H1 (cell line): ENCODE measurements around the gene CORIN. TPM values are rescaled to one million over a fixed set of nuclear protein-coding genes. Genes with fewer than 3 reads are reported as not detected.

ENCODE experiments used
- CTCF ChIA-PET: fragments of 300-600 bp; sonication (Branson Sonifier 250); formaldehyde crosslinking; loops from one replicate; lab custom pipeline; 2021; ENCODE audit not compliant: partially characterized antibody; lab: Charles Lee
- POLR2A ChIA-PET: fragments of 300-600 bp; sonication (Branson Sonifier 250); formaldehyde crosslinking; loops from one replicate; lab custom pipeline; 2021; ENCODE audit warnings: inconsistent platforms; ENCODE audit not compliant: partially characterized antibody; lab: Charles Lee
- DNase-seq, 2 experiments: peaks; one replicate each; pipeline versions ENCODE4 v3.0.0 to v3.0.0-alpha.2; 2010 to 2022; ENCODE audit warnings: low spot score in 2 of 2, low read depth in 1 of 2, mixed read lengths in 1 of 2
- FAIRE-seq: peaks from 2 replicates; lab custom pipeline; 2011; peaks lifted over from hg19 to GRCh38; lab: Jason Lieb, UNC
- H2AFZ ChIP-seq: 2 replicates; pipeline ENCODE4 v1.8.1; 2012; ENCODE audit warnings: low read length, inconsistent platforms
- H2AK5ac ChIP-seq: 2 replicates; pipeline ENCODE4 v1.6.1; 2013; ENCODE audit warnings: low read depth, low read length
- H2BK120ac ChIP-seq: replicated peaks from 2 replicates; pipeline ENCODE3; 2013; ENCODE audit warnings: low read depth, low read length, inconsistent platforms
- H2BK12ac ChIP-seq: 2 replicates; pipeline ENCODE4 v1.6.1; 2013; ENCODE audit warnings: low read depth, low read length
- H2BK15ac ChIP-seq: 2 replicates; pipeline ENCODE4 v1.6.1; 2013; ENCODE audit warnings: low read length
- H2BK20ac ChIP-seq: 2 replicates; pipeline ENCODE4 v1.6.1; 2013; ENCODE audit warnings: low read length
- H2BK5ac ChIP-seq: 2 replicates; pipeline ENCODE4 v1.6.1; 2013; ENCODE audit warnings: low read depth, low read length
- H3K14ac ChIP-seq: 2 replicates; pipeline ENCODE4 v1.6.1; 2013; ENCODE audit warnings: inconsistent platforms; ENCODE audit not compliant: insufficient read length
- H3K18ac ChIP-seq: 2 replicates; pipeline ENCODE4 v1.6.1; 2013; ENCODE audit warnings: low read length; ENCODE audit errors: extremely low read depth
- H3K23ac ChIP-seq: 2 replicates; pipeline ENCODE4 v1.6.1; 2013; ENCODE audit warnings: inconsistent platforms; ENCODE audit not compliant: insufficient read length
- H3K23me2 ChIP-seq: 2 replicates; pipeline ENCODE4 v1.6.1; 2013; ENCODE audit warnings: low read depth, low read length
- H3K27ac ChIP-seq: 2 replicates; pipeline ENCODE4 v1.6.1; 2011; ENCODE audit warnings: low read depth, low read length, inconsistent platforms
- H3K27me3 ChIP-seq, 4 experiments: replicated peaks in 1 of 4; 1 replicate in 1 of 4; 2 replicates in 3 of 4; pipeline versions ENCODE4 v1.6.1 to v1.8.1; 2011 to 2013; ENCODE audit warnings: low read length in 3 of 4, mild to moderate bottlenecking in 3 of 4, inconsistent platforms in 2 of 4, mixed read lengths in 2 of 4, moderate library complexity in 1 of 4; ENCODE audit not compliant: control insufficient read depth in 3 of 4, insufficient read depth in 3 of 4; ENCODE audit errors: extremely low read depth in 1 of 4
- H3K36me3 ChIP-seq, 4 experiments: 2 replicates each; pipeline versions ENCODE4 v1.6.1 to v1.8.1; 2011 to 2013; ENCODE audit warnings: mild to moderate bottlenecking in 4 of 4, low read length in 3 of 4, moderate library complexity in 2 of 4, control low read depth in 1 of 4, inconsistent platforms in 1 of 4; ENCODE audit not compliant: insufficient read depth in 4 of 4, control insufficient read depth in 2 of 4
- H3K4ac ChIP-seq: replicated peaks from 2 replicates; pipeline ENCODE3; 2013; ENCODE audit warnings: low read length, low read depth, mixed read lengths, inconsistent platforms; ENCODE audit not compliant: insufficient read length
- H3K4me1 ChIP-seq, 4 experiments: replicated peaks in 1 of 4; 1 replicate in 1 of 4; 2 replicates in 3 of 4; pipeline versions ENCODE4 v1.6.1 to v1.8.1; 2011 to 2013; ENCODE audit warnings: low read length in 3 of 4, inconsistent platforms in 2 of 4, mixed read lengths in 1 of 4; ENCODE audit not compliant: insufficient read depth in 4 of 4, control insufficient read depth in 3 of 4
- H3K4me2 ChIP-seq, 2 experiments: 2 replicates each; pipeline versions ENCODE4 v1.6.1 to v1.8.1; 2011 to 2013; ENCODE audit warnings: low read depth in 2 of 2, low read length in 2 of 2, control low read depth in 1 of 2, inconsistent platforms in 1 of 2, mild to moderate bottlenecking in 1 of 2; ENCODE audit not compliant: insufficient read depth in 1 of 2
- H3K4me3 ChIP-seq, 4 experiments: fragments of 200-600, 300-600 bp in 1 of 4; sonication (generic), shearing (Covaris generic), sonication (Bioruptor Twin) in 1 of 4; 2 replicates each; pipeline versions ENCODE4 v1.5.1 to v1.8.1; 2011 to 2016; ENCODE audit warnings: low read length in 4 of 4, low read depth in 3 of 4, control low read depth in 2 of 4, inconsistent platforms in 2 of 4, mild to moderate bottlenecking in 2 of 4, mixed read lengths in 1 of 4, moderate library complexity in 1 of 4; ENCODE audit not compliant: insufficient read depth in 2 of 4; ENCODE audit errors: extremely low read depth in 1 of 4
- H3K56ac ChIP-seq: replicated peaks from 2 replicates; pipeline ENCODE3; 2013; ENCODE audit warnings: low read depth, mild to moderate bottlenecking, mixed read lengths, low read length, inconsistent platforms; ENCODE audit not compliant: insufficient read length
- H3K79me1 ChIP-seq: 2 replicates; pipeline ENCODE4 v1.6.1; 2013; ENCODE audit warnings: low read depth, low read length, control low read depth
- H3K79me2 ChIP-seq, 2 experiments: 2 replicates each; pipeline versions ENCODE4 v1.6.1 to v1.8.1; 2012 to 2013; ENCODE audit warnings: low read length in 2 of 2, mild to moderate bottlenecking in 2 of 2, inconsistent platforms in 1 of 2; ENCODE audit not compliant: insufficient read depth in 2 of 2, control insufficient read depth in 1 of 2
- H3K9ac ChIP-seq, 4 experiments: replicated peaks in 1 of 4; 1 replicate in 1 of 4; 2 replicates in 3 of 4; pipeline versions ENCODE4 v1.6.1 to v1.8.1; 2011 to 2013; ENCODE audit warnings: low read depth in 3 of 4, low read length in 3 of 4, control low read depth in 2 of 4, mild to moderate bottlenecking in 2 of 4, moderate library complexity in 2 of 4, inconsistent platforms in 1 of 4; ENCODE audit errors: extremely low read depth in 1 of 4
- H3K9me3 ChIP-seq, 2 experiments: 2 replicates each; pipeline versions ENCODE4 v1.6.1 to v1.8.1; 2012 to 2013; ENCODE audit warnings: mild to moderate bottlenecking in 2 of 2, moderate library complexity in 2 of 2, control low read depth in 1 of 2, inconsistent platforms in 1 of 2, low read depth in 1 of 2, low read length in 1 of 2, mixed read lengths in 1 of 2; ENCODE audit not compliant: insufficient read depth in 2 of 2
- H4K20me1 ChIP-seq, 2 experiments: replicated peaks in 1 of 2; 2 replicates each; pipeline versions ENCODE3 to v1.8.1; 2011 to 2013; ENCODE audit warnings: inconsistent platforms in 2 of 2, low read length in 2 of 2, mild to moderate bottlenecking in 1 of 2; ENCODE audit not compliant: insufficient read depth in 2 of 2, control insufficient read depth in 1 of 2
- H4K5ac ChIP-seq: 2 replicates; pipeline ENCODE4 v1.6.1; 2013; ENCODE audit warnings: low read length, low read depth, mixed read lengths, inconsistent platforms; ENCODE audit not compliant: insufficient read length
- H4K8ac ChIP-seq: 2 replicates; pipeline ENCODE4 v1.8.0; 2013; ENCODE audit warnings: mild to moderate bottlenecking, moderate library complexity, low read length, inconsistent platforms; ENCODE audit not compliant: insufficient read depth; ENCODE audit errors: extremely low read depth
- H4K91ac ChIP-seq: replicated peaks from 2 replicates; pipeline ENCODE3; 2013; ENCODE audit warnings: low read length, mixed read lengths, inconsistent platforms; ENCODE audit not compliant: insufficient read length
- BACH1 ChIP-seq: IDR thresholded peaks from 2 replicates; pipeline ENCODE4 v1.6.1; 2012; ENCODE audit warnings: low read length, improper control_type of control experiment
- CBX8 ChIP-seq: fragments of 300-800, 300-1000 bp; sonication (generic); IDR thresholded peaks from 2 replicates; pipeline ENCODE4 v1.7.1; 2016; ENCODE audit warnings: low read depth, low read length, borderline replicate concordance
- CHD2 ChIP-seq: IDR thresholded peaks from 2 replicates; pipeline ENCODE4 v1.6.1; 2012; ENCODE audit warnings: low read length, improper control_type of control experiment
- EGR1 ChIP-seq: IDR thresholded peaks from 2 replicates; pipeline ENCODE4 v1.6.1; 2011; ENCODE audit warnings: low read depth, low read length, borderline replicate concordance
- FOSL1 ChIP-seq: IDR thresholded peaks from 2 replicates; pipeline ENCODE4 v1.6.1; 2011; ENCODE audit warnings: mild to moderate bottlenecking, low read depth, low read length, moderate library complexity; ENCODE audit not compliant: insufficient read depth
- PHF8 ChIP-seq: fragments of 200-600 bp; sonication (generic); conservative IDR thresholded peaks from 2 replicates; pipeline ENCODE4 v1.7.1; 2012; ENCODE audit warnings: low read depth, mild to moderate bottlenecking, inconsistent platforms, low read length, moderate library complexity
- POLR2AphosphoS5 ChIP-seq: IDR thresholded peaks from 2 replicates; pipeline ENCODE4 v1.6.1; 2011; ENCODE audit warnings: low read depth, low read length
- ZNF274 ChIP-seq: IDR thresholded peaks from 2 replicates; pipeline ENCODE4 v1.7.0; 2012; ENCODE audit warnings: low read length, borderline replicate concordance; ENCODE audit errors: extremely low read depth
- WGBS, 2 experiments: shearing (Covaris generic) in 1 of 2; methylation state at CpG; one replicate each; pipeline versions ENCODE4 v1.1.6 to v1.1.7; 2013 to 2015; ENCODE audit warnings: low lambda C conversion rate in 2 of 2, mixed read lengths in 2 of 2, inconsistent platforms in 1 of 2, low coverage in 1 of 2, missing lambda C conversion rate in 1 of 2; ENCODE audit not compliant: insufficient replicate concordance in 2 of 2, insufficient coverage in 1 of 2, insufficient read length in 1 of 2; ENCODE audit errors: extremely low coverage in 1 of 2, missing lambda C conversion rate in 1 of 2; 5-methylcytosine and 5-hydroxymethylcytosine counted together
- polyA plus RNA-seq, 7 experiments: library from polyadenylated mRNA; depleted of rRNA in 3 of 7; stranded (reverse) in 5 of 7; unstranded in 2 of 7; fragments of >200 nt in 5 of 7; fragments of 200-250 nt in 2 of 7; gene quantifications; 1 replicate in 5 of 7; 2 replicates in 1 of 7; 4 replicates in 1 of 7; pipeline versions ENCODE4 v1.2.1 to v1.2.3, GENCODE V29; 2011 to 2013; ENCODE audit warnings: missing spikeins in 2 of 7, mixed read lengths in 2 of 7
- total RNA-seq: library from RNA; stranded (reverse); fragmentation: NEBNext Ultra II Directional; extraction: Animal tissue kit (Norgen Biotek cat#: 25700); gene quantifications from 2 replicates; pipeline ENCODE4 v1.2.1, GENCODE V29; 2021

The CORIN gene
- total and polyA plus RNA-seq, 2 of the 8 experiments (the other 6 are each of a cell fraction or from before 2014, with no cell fraction given), result 0.09 to 0.32 TPM

DNA sequence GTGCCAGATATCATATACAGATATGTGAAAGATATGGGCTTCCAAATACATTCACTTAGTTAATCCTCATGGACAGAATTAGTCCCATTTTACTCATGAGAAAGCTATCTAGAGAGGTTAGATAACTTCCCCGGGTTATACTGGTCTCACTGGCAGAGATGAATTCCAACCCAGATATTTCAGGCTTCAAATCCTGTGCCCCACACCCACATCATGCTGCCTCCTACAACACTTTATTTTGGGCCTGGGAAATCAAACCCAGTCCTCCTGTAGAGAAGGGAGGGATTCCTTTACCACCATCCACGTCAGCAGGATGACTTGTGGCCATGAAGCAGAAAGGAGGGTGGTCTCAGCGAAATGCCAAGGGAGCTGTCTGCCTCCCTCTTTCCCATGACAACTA lies 239.0 kb downstream of the CORIN start:
- no peak overlapping the region for H2AK5ac ChIP-seq
- TF ChIP-seq CHD2 (no peak), CBX8 (no peak), FOSL1 (no peak), EGR1 (no peak), PHF8 (no peak), BACH1 (no peak), POLR2AphosphoS5 (no peak), ZNF274 (no peak)
- TF ChIP-seq, all 59 proteins: peak for 0
- Histone ChIP-seq H3K14ac (no peak overlapping the region), H3K4me1 (no peaks in the 10 kb centered on the region), H3K18ac (no peak overlapping the region), H3K79me1 (no peaks in the 10 kb centered on the region), H3K36me3 (no peaks in the 10 kb centered on the region), H2BK12ac (no peak overlapping the region), H3K23me2 (no peaks in the 10 kb centered on the region), H2BK15ac (no peak overlapping the region), H4K8ac (no peak overlapping the region), H3K9me3 (no peaks in the 10 kb centered on the region), H3K27ac (no peak overlapping the region), H4K91ac (no peak overlapping the region), H3K4ac (no peak overlapping the region), H4K20me1 (no peaks in the 10 kb centered on the region), H3K4me2 (no peak overlapping the region), H3K23ac (no peak overlapping the region), H2AFZ (no peak overlapping the region), H3K9ac (no peak overlapping the region), H2BK120ac (no peak overlapping the region), H2BK5ac (no peak overlapping the region), H3K56ac (no peak overlapping the region), H2BK20ac (no peak overlapping the region), H4K5ac (no peak overlapping the region), H3K27me3 (no peaks in the 10 kb centered on the region), H3K4me3 (no peak overlapping the region), H3K79me2 (no peaks in the 10 kb centered on the region)
- no peak for DNase-seq
- ChIA-PET CTCF (interaction anchor here (1.3 kb wide), 1 partner anchor 44 kb away, joined by 3 read pairs; no protein-coding TSS in a partner anchor), POLR2A (no interaction called here)
- 87% methylated on average over 3 of the region's 3 CpGs; no CpG with 5 or more reads in 1 of the 2 experiments for whole genome bisulfite sequencing, 2 experiments
- FAIRE-seq, result no peak
